PC-3 (cell line): Measurements from ENCODE around the gene GLIPR1. TPM values are rescaled to one million over a fixed set of nuclear protein-coding genes. Genes with fewer than 3 reads are reported as not detected.

Experiments
- ATAC-seq: fragments of 200-7000 bp; cut with Tn5 transposase; 2 replicates; pipeline ENCODE4 v1.9.1; 2020; ENCODE audit warnings: mild to moderate bottlenecking, moderate library complexity
- BruUV-seq: library from RNA; stranded (reverse); fragments of 400-500 nt; replicated peaks from 2 replicates; lab custom pipeline; 2021; lab: Mats Ljungman, UMichigan
- CTCF ChIA-PET: fragments of 300-600 bp; sonication (Branson Sonifier 250); formaldehyde crosslinking; loops from one replicate; lab custom pipeline; 2022; ENCODE audit warnings: antibody characterized with exemption; lab: Charles Lee
- POLR2A ChIA-PET: fragments of 300-600 bp; sonication (Branson Sonifier 250); formaldehyde crosslinking; loops from one replicate; lab custom pipeline; 2022; ENCODE audit warnings: antibody characterized with exemption; ENCODE audit not compliant: unreplicated experiment; lab: Charles Lee
- DNase-seq: peaks from one replicate; pipeline ENCODE4 v3.0.0-alpha.2; 2015
- H2AFZ ChIP-seq: fragments of 300-600 bp; sonication (generic); 2 replicates; pipeline ENCODE4 v1.6.0; 2016; ENCODE audit warnings: antibody characterized with exemption, low read length
- H3F3A ChIP-seq: fragments of 300-600 bp; sonication (generic); one replicate; pipeline ENCODE4 v1.6.0; 2017; ENCODE audit warnings: antibody characterized with exemption, low read length, control low read depth, mild to moderate bottlenecking; ENCODE audit not compliant: unreplicated experiment
- H3K27ac ChIP-seq: fragments of 300-600 bp; sonication (generic); 2 replicates; pipeline ENCODE4 v1.5.1; 2016; ENCODE audit warnings: mild to moderate bottlenecking, low read length
- H3K27me3 ChIP-seq: fragments of 300-600 bp; sonication (generic); 2 replicates; pipeline ENCODE4 v1.6.1; 2016; ENCODE audit warnings: low read length, mixed read lengths
- H3K36me3 ChIP-seq: fragments of 300-600 bp; sonication (generic); 2 replicates; pipeline ENCODE4 v1.6.1; 2016; ENCODE audit warnings: low read depth, mixed run types, low read length, mixed read lengths
- H3K4me1 ChIP-seq: fragments of 300-600 bp; sonication (generic); 2 replicates; pipeline ENCODE4 v1.5.1; 2016; ENCODE audit warnings: low read length; ENCODE audit not compliant: insufficient read depth
- H3K4me2 ChIP-seq: fragments of 300-600 bp; sonication (generic); 2 replicates; pipeline ENCODE4 v1.6.0; 2016; ENCODE audit warnings: low read length
- H3K4me3 ChIP-seq: fragments of 300-600 bp; sonication (generic); 2 replicates; pipeline ENCODE4 v1.5.1; 2016; ENCODE audit warnings: mild to moderate bottlenecking, low read length, mixed read lengths
- H3K79me2 ChIP-seq: fragments of 300-600 bp; sonication (generic); 2 replicates; pipeline ENCODE4 v1.6.1; 2017; ENCODE audit warnings: low read length, mixed read lengths
- H3K9ac ChIP-seq: fragments of 300-600 bp; sonication (generic); 2 replicates; pipeline ENCODE4 v1.6.0; 2016; ENCODE audit warnings: mild to moderate bottlenecking, low read length
- H3K9me2 ChIP-seq: fragments of 300-600 bp; sonication (generic); replicated peaks from 2 replicates; pipeline ENCODE4 v1.6.1; 2016; ENCODE audit warnings: mixed run types, low read length, mixed read lengths
- H3K9me3 ChIP-seq: fragments of 300-600 bp; sonication (generic); 2 replicates; pipeline ENCODE4 v1.6.1; 2016; ENCODE audit warnings: low read length, mixed read lengths
- H4K20me1 ChIP-seq: fragments of 300-600 bp; sonication (generic); 2 replicates; pipeline ENCODE4 v1.6.1; 2016; ENCODE audit warnings: low read length, mixed read lengths
- EZH2 ChIP-seq: fragments of 300-600 bp; sonication (generic); IDR thresholded peaks from one replicate; pipeline ENCODE4 v1.6.1; 2017; ENCODE audit warnings: antibody characterized with exemption, mild to moderate bottlenecking, low read length; ENCODE audit not compliant: unreplicated experiment
- EZH2phosphoT487 ChIP-seq: fragments of 300-600 bp; sonication (generic); IDR thresholded peaks from 2 replicates; pipeline ENCODE4 v1.6.1; 2018; ENCODE audit warnings: mild to moderate bottlenecking, antibody characterized with exemption, low read length, borderline replicate concordance
- intact Hi-C: fragments of 100-400 bp; cut with micrococcal nuclease; formaldehyde crosslinking; loops from 2 replicates; pipeline ENCODE4 v1.9.0; 2023
- total RNA-seq: library from RNA; depleted of rRNA; stranded (reverse); fragments of >200 nt; gene quantifications from 2 replicates; pipeline ENCODE4 v1.2.3, GENCODE V29; 2014
- TF ChIP-seq, protein P1 (sequence below): fragments of 300-600 bp; sonication (generic); conservative IDR thresholded peaks from 2 replicates; pipeline ENCODE4 v1.5.1; 2017; ENCODE audit warnings: antibody characterized with exemption, low read depth, mild to moderate bottlenecking, low read length

The GLIPR1 gene
- total RNA-seq, 1 experiment from 2014 or later: 22.2 TPM

DNA sequence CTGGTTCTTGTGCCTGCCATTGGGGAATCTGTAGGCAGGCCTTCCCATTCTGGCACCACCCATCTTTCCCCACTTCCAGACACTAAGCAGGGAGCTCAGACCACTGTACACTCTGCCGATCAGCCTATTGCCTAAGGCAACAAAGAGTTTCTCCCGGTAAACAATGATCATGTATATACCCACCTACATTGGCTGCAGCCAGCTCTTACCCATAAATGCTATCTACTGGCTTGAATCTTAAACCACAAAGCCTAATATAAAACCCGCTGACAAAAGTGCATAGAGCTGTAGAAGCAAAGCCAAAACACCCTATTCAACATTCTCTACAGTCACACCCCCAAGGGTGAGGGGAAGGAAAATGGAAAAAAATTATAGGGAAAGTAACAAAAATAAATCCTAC is 20.8 kb upstream of the GLIPR1 start:
- no peaks in the 10 kb centered on the region for H3K36me3 ChIP-seq
- H3K9me2 ChIP-seq: no peaks in the 10 kb centered on the region
- CTCF ChIA-PET: no interaction called here
- H3F3A ChIP-seq: no peaks in the 10 kb centered on the region
- 0 out of 2 replicates have a peak overlapping the region, but pooled peaks have one; percentile 10 for H3K4me2 ChIP-seq
- H3K4me3 ChIP-seq: no peak overlapping the region
- TF ChIP-seq, protein P1, sequence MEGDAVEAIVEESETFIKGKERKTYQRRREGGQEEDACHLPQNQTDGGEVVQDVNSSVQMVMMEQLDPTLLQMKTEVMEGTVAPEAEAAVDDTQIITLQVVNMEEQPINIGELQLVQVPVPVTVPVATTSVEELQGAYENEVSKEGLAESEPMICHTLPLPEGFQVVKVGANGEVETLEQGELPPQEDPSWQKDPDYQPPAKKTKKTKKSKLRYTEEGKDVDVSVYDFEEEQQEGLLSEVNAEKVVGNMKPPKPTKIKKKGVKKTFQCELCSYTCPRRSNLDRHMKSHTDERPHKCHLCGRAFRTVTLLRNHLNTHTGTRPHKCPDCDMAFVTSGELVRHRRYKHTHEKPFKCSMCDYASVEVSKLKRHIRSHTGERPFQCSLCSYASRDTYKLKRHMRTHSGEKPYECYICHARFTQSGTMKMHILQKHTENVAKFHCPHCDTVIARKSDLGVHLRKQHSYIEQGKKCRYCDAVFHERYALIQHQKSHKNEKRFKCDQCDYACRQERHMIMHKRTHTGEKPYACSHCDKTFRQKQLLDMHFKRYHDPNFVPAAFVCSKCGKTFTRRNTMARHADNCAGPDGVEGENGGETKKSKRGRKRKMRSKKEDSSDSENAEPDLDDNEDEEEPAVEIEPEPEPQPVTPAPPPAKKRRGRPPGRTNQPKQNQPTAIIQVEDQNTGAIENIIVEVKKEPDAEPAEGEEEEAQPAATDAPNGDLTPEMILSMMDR: no peak
- TF ChIP-seq EZH2phosphoT487: no peak
- no peak for TF ChIP-seq EZH2
- H4K20me1 ChIP-seq: no peaks in the 10 kb centered on the region
- no peak overlapping the region for H2AFZ ChIP-seq
- H3K79me2 ChIP-seq: no peaks in the 10 kb centered on the region
- H3K9me3 ChIP-seq: peaks cover 14% of the 10 kb centered on the region
- no TSS peak for BruUV-seq
- POLR2A ChIA-PET: no interaction called here
- H3K27me3 ChIP-seq: no peaks in the 10 kb centered on the region
- peaks cover 11% of the 10 kb centered on the region for H3K4me1 ChIP-seq
- intact Hi-C loops: no loop called here
- DNase-seq (no peak), ATAC-seq (no peak; the same call in 1 of the 2 replicates)
- H3K27ac ChIP-seq: no peak overlapping the region
- no peak overlapping the region for H3K9ac ChIP-seq

DNA sequence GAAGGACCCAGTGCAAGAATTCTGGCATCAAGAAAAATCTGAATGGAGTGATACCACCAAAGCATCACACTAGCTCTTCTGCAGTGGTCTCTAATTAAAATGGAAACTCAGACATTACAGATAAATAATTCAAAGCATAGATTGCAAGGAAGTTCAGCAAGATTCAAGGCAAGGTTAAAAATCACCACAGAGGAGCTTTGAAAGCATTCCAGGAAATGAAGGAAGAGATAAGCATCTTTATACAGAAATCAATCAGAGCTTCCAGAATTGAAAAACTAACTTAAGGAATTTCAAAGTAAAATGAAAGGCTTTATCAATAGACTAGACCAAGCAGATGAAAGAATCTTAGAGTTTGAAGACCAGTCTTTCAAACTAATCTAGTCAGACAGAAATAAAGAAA is 20.4 kb upstream of the GLIPR1 start:
- Histone ChIP-seq H3F3A (no peaks in the 10 kb centered on the region), H3K9me2 (no peaks in the 10 kb centered on the region), H2AFZ (no peak overlapping the region), H3K4me3 (no peak overlapping the region), H3K9me3 (peaks cover 14% of the 10 kb centered on the region), H3K27ac (no peak overlapping the region), H3K79me2 (no peaks in the 10 kb centered on the region), H4K20me1 (no peaks in the 10 kb centered on the region), H3K27me3 (no peaks in the 10 kb centered on the region), H3K4me1 (peaks cover 11% of the 10 kb centered on the region), H3K4me2 (0 out of 2 replicates have a peak overlapping the region, but pooled peaks have one; percentile 10), H3K36me3 (no peaks in the 10 kb centered on the region), H3K9ac (no peak overlapping the region)
- BruUV-seq: no TSS peak
- ChIA-PET POLR2A (no interaction called here), CTCF (no interaction called here)
- DNase-seq (peak; percentile 25), ATAC-seq (no peak)
- TF ChIP-seq, protein P1: no peak
- TF ChIP-seq EZH2 (no peak), EZH2phosphoT487 (no peak)
- intact Hi-C loops: no loop called here

DNA sequence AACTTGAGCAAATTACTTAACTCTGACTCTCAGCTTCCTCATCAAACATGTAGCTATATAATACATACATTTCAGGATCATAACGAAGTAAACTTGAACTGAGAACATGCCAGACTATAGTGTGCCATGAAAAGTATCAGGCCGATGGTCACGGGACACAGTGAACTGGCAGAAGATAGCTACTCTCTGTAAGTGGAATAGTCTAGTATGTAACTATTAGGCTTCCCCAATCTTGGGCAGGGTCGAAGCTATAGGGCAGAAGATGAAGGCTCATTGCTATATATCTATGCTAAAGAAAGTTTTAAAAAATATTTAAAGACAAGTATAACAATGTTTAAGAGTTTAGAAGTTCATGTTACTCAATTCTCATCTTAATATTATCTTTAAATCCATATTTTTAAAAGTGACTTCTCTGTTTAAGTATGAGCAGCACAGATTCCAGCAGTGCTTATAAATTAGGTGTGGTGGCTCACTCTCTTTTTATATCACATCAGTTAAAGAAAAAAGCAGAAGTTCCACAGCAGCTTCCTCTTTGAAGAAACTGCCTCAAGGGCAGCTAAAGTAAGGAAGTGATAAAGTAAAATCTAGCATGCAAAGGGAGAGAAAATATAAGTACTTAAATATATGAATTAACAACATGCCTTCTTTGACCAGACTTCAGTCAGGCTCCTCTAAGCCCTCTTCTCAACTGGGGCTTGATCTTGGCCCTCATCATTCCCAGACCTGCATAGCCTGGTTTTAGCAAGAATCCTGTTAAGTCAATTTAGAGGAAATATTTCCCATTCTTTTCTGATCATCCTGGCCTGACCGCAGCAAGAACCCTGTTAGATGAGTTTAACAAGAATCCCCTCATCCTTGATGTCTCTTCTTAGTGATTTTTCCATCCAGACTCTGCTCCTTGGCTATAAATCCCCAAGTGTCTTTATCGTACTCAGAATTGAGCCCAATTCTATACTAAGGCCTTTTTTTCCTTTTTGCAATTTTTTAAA is 8.4 kb upstream of the GLIPR1 start:
- Histone ChIP-seq H3K36me3 (no peaks in the 10 kb centered on the region), H2AFZ (no peak overlapping the region), H3K4me2 (no peak overlapping the region), H3K27me3 (no peaks in the 10 kb centered on the region), H4K20me1 (no peaks in the 10 kb centered on the region), H3K4me1 (no peaks in the 10 kb centered on the region), H3K9me2 (no peaks in the 10 kb centered on the region), H3F3A (no peaks in the 10 kb centered on the region), H3K9me3 (no peaks in the 10 kb centered on the region), H3K4me3 (no peak overlapping the region), H3K27ac (no peak overlapping the region), H3K79me2 (no peaks in the 10 kb centered on the region), H3K9ac (no peak overlapping the region)
- no peak for TF ChIP-seq EZH2phosphoT487
- TF ChIP-seq EZH2: no peak
- TF ChIP-seq, protein P1: no peak
- no peak for ATAC-seq
- no peak for DNase-seq
- no TSS peak for BruUV-seq
- intact Hi-C loops: no loop called here
- CTCF ChIA-PET: no interaction called here
- POLR2A ChIA-PET: no interaction called here
